A172 (cell line): Measurements from ENCODE around the gene ANGPTL4. TPM values are rescaled to one million over a fixed set of nuclear protein-coding genes. Genes with fewer than 3 reads are reported as not detected.
"Not testable (repeated sequence)": the region's sequence is repeated elsewhere in the genome, so short reads cannot be mapped to it uniquely, and the experiment has no call there.

ENCODE experiments used
- DNase-seq: peaks from one replicate; pipeline ENCODE4 v3.0.0-alpha.2; 2015; ENCODE audit warnings: low spot score
- total RNA-seq: library from RNA; depleted of rRNA; stranded (reverse); fragments of >200 nt; shearing (Covaris generic); gene quantifications from 2 replicates; pipeline ENCODE4 v1.2.3, GENCODE V29; 2014

The ANGPTL4 gene
- total RNA-seq, 1 experiment from 2014 or later = not detected

- DNase-seq = peak; percentile 48
Measured at GRCh38 chr19:8334458-8335342, 29.3 kb upstream of the ANGPTL4 start.

- DNase-seq = no peak
Measured at GRCh38 chr19:8335343-8336071, 28.4 kb upstream of the ANGPTL4 start.

GRCh38 chr19:8336072-8336569 lies 27.8 kb upstream of the ANGPTL4 start:
- DNase-seq = no peak

- DNase-seq = no peak
Measured at GRCh38 chr19:8336660-8337059, 27.3 kb upstream of the ANGPTL4 start.

GRCh38 chr19:8337728-8338127 lies 26.2 kb upstream of the ANGPTL4 start:
- DNase-seq = no peak

- no peak for DNase-seq
Measured at GRCh38 chr19:8338835-8339234, 25.1 kb upstream of the ANGPTL4 start.

- DNase-seq = no peak
Measured at GRCh38 chr19:8340341-8341096, 23.4 kb upstream of the ANGPTL4 start.

- not testable (repeated sequence) for DNase-seq
Measured at GRCh38 chr19:8341504-8341903, 22.5 kb upstream of the ANGPTL4 start.

- DNase-seq = no peak
Measured at GRCh38 chr19:8342316-8342683, 21.7 kb upstream of the ANGPTL4 start.

- peak; percentile 85 for DNase-seq
Measured at GRCh38 chr19:8342684-8343482, 21.1 kb upstream of the ANGPTL4 start, which contains the start of gene KANK3. TSS of gene KANK3 (minus strand) at chr19:8343262. CDS start at chr19:8337828, 5,434 bp downstream.

- no peak for DNase-seq
Measured at GRCh38 chr19:8343483-8343844, 20.5 kb upstream of the ANGPTL4 start.

- not testable (repeated sequence) for DNase-seq
Measured at GRCh38 chr19:8349629-8350372, 14.2 kb upstream of the ANGPTL4 start.

GRCh38 chr19:8352134-8352827 lies 11.7 kb upstream of the ANGPTL4 start:
- DNase-seq = no peak

GRCh38 chr19:8352845-8353244 lies 11.1 kb upstream of the ANGPTL4 start:
- DNase-seq = not testable (repeated sequence)

GRCh38 chr19:8355631-8356402 lies 8.1 kb upstream of the ANGPTL4 start:
- DNase-seq = peak; percentile 99

- no peak for DNase-seq
Measured at GRCh38 chr19:8357007-8357521, 6.9 kb upstream of the ANGPTL4 start.

GRCh38 chr19:8358948-8359347 lies 5.0 kb upstream of the ANGPTL4 start:
- no peak for DNase-seq

GRCh38 chr19:8360196-8360595 lies 3.8 kb upstream of the ANGPTL4 start:
- DNase-seq = no peak
